Measurements from ENCODE around the gene IQCN. TPM values are rescaled to one million over a fixed set of nuclear protein-coding genes. Genes with fewer than 3 reads are reported as not detected.

Gene IQCN
- total RNA-seq, 3 donors from 2014 or later (not counting 1 experiment from before 2014, with no cell fraction given), result 13.7 to 19.4 (median 15.6) TPM

- Histone ChIP-seq H3K27me3 (ENCODE audit: control insufficient read depth, insufficient read depth, low read length) (no peaks in the 10 kb centered on the region), H3K27ac (ENCODE audit: low read length) (no peak overlapping the region), H3K4me1 (ENCODE audit: control insufficient read depth, insufficient read depth, low read length) (peaks cover 36% of the 10 kb centered on the region), H3K4me3 (ENCODE audit: low read length) (no peak overlapping the region), H3K9me3 (ENCODE audit: control insufficient read depth, insufficient read depth, low read length) (no peaks in the 10 kb centered on the region), H3K36me3 (ENCODE audit: control insufficient read depth, insufficient read depth, low read length) (peaks cover 10% of the 10 kb centered on the region)
- ATAC-seq (no peak), DNase-seq (peak in 1 of 2 donors; percentile 22)
- peak overlapping the region; percentile 97 to 99 for H3K27ac Mint-ChIP-seq
- peaks cover 12% of the 10 kb centered on the region for H3K36me3 Mint-ChIP-seq
- H3K27me3 Mint-ChIP-seq (ENCODE audit: low read depth in 2 of 2), result peaks cover 0 to 6% of the 10 kb centered on the region in 2 donors
- H3K4me1 Mint-ChIP-seq, result peaks cover 44 to 56% of the 10 kb centered on the region in 2 donors
- H3K4me3 Mint-ChIP-seq, result peak overlapping the region; percentile 58
- 94% methylated on average over 5 of the region's 5 CpGs for WGBS (ENCODE audit: insufficient coverage)
- intact Hi-C loops (cut with micrococcal nuclease), result no loop called here
- TF ChIP-seq CTCF (IDR thresholded peaks at IDR 0.05), result no peak
- no peaks in the 10 kb centered on the region for H3K9me3 Mint-ChIP-seq
Measured at GRCh38 chr19:18283338-18283737, 9.1 kb upstream of the IQCN start.

GRCh38 chr19:18282788-18283141 is 8.5 kb upstream of the IQCN start:
- peak overlapping the region; percentile 86 for H3K4me3 Mint-ChIP-seq
- peaks cover 0 to 6% of the 10 kb centered on the region in 2 donors for H3K27me3 Mint-ChIP-seq (ENCODE audit: low read depth in 2 of 2)
- peak in 1 of 2 donors; percentile 49 for DNase-seq

GRCh38 chr19:18282021-18282787 is 8.0 kb upstream of the IQCN start:
- Mint-ChIP-seq H3K4me1 (peaks cover 45 to 59% of the 10 kb centered on the region in 2 donors), H3K27me3 (ENCODE audit: low read depth in 2 of 2) (peaks cover 0 to 6% of the 10 kb centered on the region in 2 donors), H3K4me3 (peak overlapping the region; percentile 86), H3K27ac (peak overlapping the region; percentile 97 to 99), H3K36me3 (peaks cover 12% of the 10 kb centered on the region), H3K9me3 (no peaks in the 10 kb centered on the region)
- ATAC-seq (no peak), DNase-seq (peak in 1 of 2 donors; percentile 45)
- no peaks in the 10 kb centered on the region for H3K9me3 ChIP-seq (ENCODE audit: control insufficient read depth, insufficient read depth, low read length)
- peaks cover 15% of the 10 kb centered on the region for H3K36me3 ChIP-seq (ENCODE audit: control insufficient read depth, insufficient read depth, low read length)
- H3K4me1 ChIP-seq (ENCODE audit: control insufficient read depth, insufficient read depth, low read length), result peaks cover 40% of the 10 kb centered on the region
- WGBS (ENCODE audit: insufficient coverage), result 10% methylated on average over 12 of the region's 27 CpGs
- intact Hi-C loops (cut with micrococcal nuclease), result no loop called here
- H3K4me3 ChIP-seq (ENCODE audit: low read length), result peak overlapping the region; percentile 74
- TF ChIP-seq CTCF (IDR thresholded peaks at IDR 0.05), result no peak
- H3K27me3 ChIP-seq (ENCODE audit: control insufficient read depth, insufficient read depth, low read length), result no peaks in the 10 kb centered on the region
- H3K27ac ChIP-seq (ENCODE audit: low read length), result peak overlapping the region; percentile 100

More at GRCh38 chr19:18282788-18283141, 8.5 kb upstream of the IQCN start:
- peaks cover 40% of the 10 kb centered on the region for H3K4me1 ChIP-seq (ENCODE audit: control insufficient read depth, insufficient read depth, low read length)
- no peaks in the 10 kb centered on the region for H3K9me3 ChIP-seq (ENCODE audit: control insufficient read depth, insufficient read depth, low read length)
- peak overlapping the region; percentile 100 for H3K27ac ChIP-seq (ENCODE audit: low read length)
- 53% methylated on average over 4 of the region's 4 CpGs for WGBS (ENCODE audit: insufficient coverage)
- no peak for ATAC-seq
- H3K36me3 ChIP-seq (ENCODE audit: control insufficient read depth, insufficient read depth, low read length), result peaks cover 15% of the 10 kb centered on the region
- H3K4me3 ChIP-seq (ENCODE audit: low read length), result peak overlapping the region; percentile 74
- Mint-ChIP-seq H3K36me3 (peaks cover 12% of the 10 kb centered on the region), H3K9me3 (no peaks in the 10 kb centered on the region), H3K4me1 (peaks cover 45 to 59% of the 10 kb centered on the region in 2 donors), H3K27ac (peak overlapping the region; percentile 97 to 99)
- no peaks in the 10 kb centered on the region for H3K27me3 ChIP-seq (ENCODE audit: control insufficient read depth, insufficient read depth, low read length)
- TF ChIP-seq CTCF (IDR thresholded peaks at IDR 0.05), result no peak
- intact Hi-C loops (cut with micrococcal nuclease), result no loop called here
